Right cardiac atrium (tissue), 5 donors: Measurements from ENCODE around the gene DTX1. TPM values are rescaled to one million over a fixed set of nuclear protein-coding genes. Genes with fewer than 3 reads are reported as not detected.

ENCODE experiments used
- ATAC-seq, 2 donors: fragments of 200-7000 bp; cut with Tn5 transposase; one replicate each; pipeline versions ENCODE4 v1.8.0 to v1.9.1; 2020; ENCODE audit warnings: moderate library complexity in 2 of 2, mild to moderate bottlenecking in 1 of 2
- DNase-seq, 3 donors: peaks; one replicate each; pipeline ENCODE4 v3.0.0-alpha.2; 2020
- H3K27ac ChIP-seq: one replicate; pipeline ENCODE4 v1.5.1; 2013; ENCODE audit warnings: mild to moderate bottlenecking, low read length, control low read depth, moderate library complexity
- H3K27me3 ChIP-seq: one replicate; pipeline ENCODE4 v1.6.1; 2013; ENCODE audit not compliant: control insufficient read depth, insufficient read depth
- H3K4me1 ChIP-seq: one replicate; pipeline ENCODE4 v1.6.1; 2013; ENCODE audit warnings: low read length; ENCODE audit not compliant: control insufficient read depth, insufficient read depth
- H3K4me3 ChIP-seq: one replicate; pipeline ENCODE4 v1.5.1; 2013; ENCODE audit warnings: low read length, control low read depth
- H3K9me3 ChIP-seq: one replicate; pipeline ENCODE4 v1.6.1; 2013; ENCODE audit warnings: low read length; ENCODE audit not compliant: control insufficient read depth
- WGBS: extraction: QIAGEN DNeasy Blood & Tissue Kit; methylation state at CpG from one replicate; pipeline ENCODE4 v1.1.7; 2013; 5-methylcytosine and 5-hydroxymethylcytosine counted together
- intact Hi-C, 4 donors: fragments of 100-400 bp; cut with DNase I; formaldehyde crosslinking; loops; one replicate each; pipeline versions ENCODE4 v1.11.0 to v1.14.0; 2022 to 2023
- polyA plus RNA-seq: library from polyadenylated mRNA; stranded (reverse); fragments of 200-250 nt; gene quantifications from one replicate; pipeline ENCODE4 v1.2.3, GENCODE V29; 2013
- total RNA-seq, 4 donors: library from RNA; stranded (reverse); fragmentation: NEBNext Ultra II Directional; extraction: Animal tissue kit (Norgen Biotek cat#: 25700); gene quantifications; one replicate each; pipeline ENCODE4 v1.2.1, GENCODE V29; 2021
- donor health status: healthy with polysubstance abuse.
- donor health status: DM: no; HTN: yes; CAD: no.
- donor health status: DM: no; HTN: no; CAD: no.
- donor health status: DM: no; HTN: yes; CAD: no; lungs with severe emphysema.
- donor health status: DM: yes; HTN: yes; CAD: no.

Gene DTX1
- total and polyA plus RNA-seq, 5 donors = 1.2 to 4.9 (median 3.1) TPM

- ATAC-seq (peak; percentile 57 to 76), DNase-seq (peak; percentile 58 to 89 (median 87))
- intact Hi-C loops = no loop called here
- Histone ChIP-seq H3K27ac (peak overlapping the region; percentile 73), H3K9me3 (no peaks in the 10 kb centered on the region), H3K4me1 (peaks cover 2% of the 10 kb centered on the region), H3K27me3 (no peaks in the 10 kb centered on the region), H3K4me3 (no peak overlapping the region)
- 58% methylated on average over 21 of the region's 21 CpGs for WGBS
These were observed 14.9 kb downstream of the DTX1 start for GRCh38 chr12:113071135-113072112.

- peaks cover 2% of the 10 kb centered on the region for H3K4me1 ChIP-seq
- intact Hi-C loops = no loop called here
- no peak for DNase-seq
- no peaks in the 10 kb centered on the region for H3K9me3 ChIP-seq
- no peak overlapping the region for H3K4me3 ChIP-seq
- WGBS = 62% methylated on average over 3 of the region's 3 CpGs
- H3K27ac ChIP-seq = peak overlapping the region; percentile 19
- no peak for ATAC-seq
- H3K27me3 ChIP-seq = no peaks in the 10 kb centered on the region
These were observed 15.6 kb downstream of the DTX1 start for GRCh38 chr12:113072136-113072535.

DNA sequence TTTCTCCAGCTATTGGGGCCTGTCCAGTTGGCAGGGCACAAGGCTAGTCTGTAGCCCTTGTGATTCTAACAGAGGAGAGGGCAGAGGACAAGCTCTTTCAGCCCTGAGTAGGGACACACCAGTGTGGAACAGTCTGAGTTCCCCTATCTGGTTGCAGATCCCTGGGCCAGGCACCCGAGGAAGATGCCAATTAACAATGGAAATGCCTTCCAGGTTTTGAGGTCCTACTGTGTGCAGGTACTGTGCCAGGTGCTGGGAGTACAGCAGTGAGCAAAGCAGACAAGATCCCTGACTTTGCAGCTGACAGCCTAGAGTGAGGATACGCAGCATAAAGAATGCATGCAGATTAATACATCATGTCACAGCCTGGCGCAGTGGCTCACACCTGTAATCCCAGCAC lies 17.1 kb downstream of the DTX1 start:
- DNase-seq (no peak), ATAC-seq (no peak)
- H3K4me1 ChIP-seq = peaks cover 2% of the 10 kb centered on the region
- H3K27me3 ChIP-seq = no peaks in the 10 kb centered on the region
- intact Hi-C loops = no loop called here
- H3K4me3 ChIP-seq = no peak overlapping the region
- no peak overlapping the region for H3K27ac ChIP-seq
- no peaks in the 10 kb centered on the region for H3K9me3 ChIP-seq
- WGBS = 78% methylated on average over 3 of the region's 3 CpGs

DNA sequence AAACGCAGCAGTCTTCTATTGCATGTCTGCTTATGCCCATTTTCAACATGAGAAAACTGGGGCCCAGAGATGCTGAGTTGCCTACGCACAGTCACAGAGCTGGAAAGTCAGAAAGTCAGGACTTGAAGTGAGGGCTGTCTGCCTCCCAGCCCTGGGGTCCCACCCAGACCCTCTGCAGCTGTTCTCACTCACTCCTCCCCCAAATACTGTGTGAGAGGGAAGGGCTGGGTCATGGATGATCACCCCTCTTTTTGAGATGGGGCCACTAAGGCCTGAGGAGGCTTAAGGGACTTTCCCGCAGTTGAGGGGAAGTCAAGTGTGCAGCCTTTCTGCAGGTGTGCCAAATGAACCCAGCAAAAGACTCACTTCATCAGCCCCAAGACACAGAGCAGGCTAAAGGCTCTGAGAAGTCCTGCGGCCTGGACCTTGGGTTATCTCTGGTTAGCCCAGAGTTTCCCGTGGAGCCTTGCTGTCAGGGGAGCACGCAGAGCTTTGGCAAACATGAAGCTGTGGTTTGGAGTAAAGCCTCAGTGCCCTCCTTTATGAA lies 18.7 kb downstream of the DTX1 start:
- 74% methylated on average over 6 of the region's 6 CpGs for WGBS

GRCh38 chr12:113077057-113077858 lies 20.7 kb downstream of the DTX1 start:
- Histone ChIP-seq H3K27ac (no peak overlapping the region), H3K27me3 (no peaks in the 10 kb centered on the region), H3K4me3 (no peak overlapping the region), H3K4me1 (no peaks in the 10 kb centered on the region), H3K9me3 (no peaks in the 10 kb centered on the region)
- ATAC-seq = peak in 1 of 2 donors; percentile 12
- intact Hi-C loops = no loop called here
- DNase-seq = peak in 2 of 3 donors; percentile 33 to 37
- 46% methylated on average over 70 of the region's 70 CpGs for WGBS

More for the DNA sequence above, 18.7 kb downstream of the DTX1 start:
- DNase-seq (no peak), ATAC-seq (no peak)
- no peak overlapping the region for H3K4me3 ChIP-seq
- peaks cover 2% of the 10 kb centered on the region for H3K4me1 ChIP-seq
- H3K9me3 ChIP-seq = no peaks in the 10 kb centered on the region
- intact Hi-C loops = no loop called here
- H3K27ac ChIP-seq = no peak overlapping the region
- H3K27me3 ChIP-seq = no peaks in the 10 kb centered on the region

- no peak for ATAC-seq
These were observed 21.3 kb downstream of the DTX1 start for GRCh38 chr12:113077859-113078255.

DNA sequence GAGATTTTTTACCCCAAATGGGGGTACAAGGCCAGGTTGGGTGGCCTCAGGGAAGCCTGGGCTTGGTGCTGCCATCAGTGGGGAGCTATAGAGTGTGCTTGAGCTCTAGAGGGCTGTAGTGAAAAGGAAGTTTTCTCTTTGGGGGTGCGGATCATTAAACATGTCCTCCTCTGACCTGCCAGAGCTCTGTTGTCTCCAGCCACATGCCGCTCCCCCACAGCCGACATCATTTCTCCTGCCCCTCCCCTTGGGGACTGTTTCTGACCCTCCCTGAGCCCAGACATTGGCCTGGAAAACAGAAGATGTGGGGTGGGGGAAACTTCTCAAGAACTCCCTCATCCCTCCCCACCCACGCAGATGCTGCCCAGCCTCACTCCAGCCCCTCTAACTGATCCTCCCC lies 25.3 kb downstream of the DTX1 start:
- H3K27ac ChIP-seq = no peak overlapping the region
- H3K9me3 ChIP-seq = no peaks in the 10 kb centered on the region
- WGBS = 63% methylated on average over 4 of the region's 4 CpGs
- H3K4me3 ChIP-seq = no peak overlapping the region
- no peaks in the 10 kb centered on the region for H3K4me1 ChIP-seq
- intact Hi-C loops = no loop called here
- no peak for ATAC-seq
- DNase-seq = peak in 1 of 3 donors; percentile 40
- H3K27me3 ChIP-seq = no peaks in the 10 kb centered on the region

More at GRCh38 chr12:113077859-113078255, 21.3 kb downstream of the DTX1 start:
- intact Hi-C loops = no loop called here
- Histone ChIP-seq H3K9me3 (no peaks in the 10 kb centered on the region), H3K4me1 (no peaks in the 10 kb centered on the region), H3K27me3 (no peaks in the 10 kb centered on the region), H3K4me3 (no peak overlapping the region), H3K27ac (no peak overlapping the region)
- 43% methylated on average over 48 of the region's 48 CpGs for WGBS
- no peak for DNase-seq

DNA sequence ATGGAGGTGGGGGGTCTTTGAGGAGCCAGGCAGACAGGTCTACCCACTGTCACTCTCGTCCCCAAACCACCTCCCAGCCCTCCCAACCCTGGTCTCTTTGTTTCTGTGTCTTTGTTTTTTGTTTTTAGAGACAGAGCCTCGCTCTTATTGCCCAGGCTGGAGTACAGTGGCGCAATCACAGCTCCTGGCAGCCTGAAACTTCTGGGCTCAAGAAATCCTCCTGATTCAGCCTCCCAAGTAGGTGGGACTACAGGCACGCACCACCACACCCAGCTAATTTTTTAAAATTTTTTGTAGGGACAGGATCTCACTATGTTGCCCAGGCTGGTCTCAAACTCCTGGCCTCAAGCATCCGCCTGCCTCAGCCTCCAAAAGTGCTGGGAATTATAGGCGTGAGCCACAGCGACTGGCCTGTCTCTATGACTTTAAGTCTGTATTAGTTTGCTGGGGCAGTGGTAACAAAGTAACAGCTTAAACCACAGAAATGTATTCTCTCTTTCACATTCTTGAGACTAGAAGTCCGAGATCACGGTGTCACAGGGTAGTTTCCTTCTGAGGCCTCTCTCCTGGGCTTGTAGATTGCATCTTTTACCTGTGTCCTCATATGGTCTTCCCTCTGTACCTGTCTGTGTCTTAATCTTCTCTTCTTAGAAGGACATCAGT lies 26.1 kb downstream of the DTX1 start:
- H3K27me3 ChIP-seq = no peaks in the 10 kb centered on the region
- no peaks in the 10 kb centered on the region for H3K9me3 ChIP-seq
- no peaks in the 10 kb centered on the region for H3K4me1 ChIP-seq
- intact Hi-C loops = no loop called here
- H3K4me3 ChIP-seq = no peak overlapping the region
- H3K27ac ChIP-seq = no peak overlapping the region
- 90% methylated on average over 9 of the region's 9 CpGs for WGBS
- DNase-seq (no peak), ATAC-seq (no peak)

GRCh38 chr12:113083863-113084435 lies 27.4 kb downstream of the DTX1 start:
- peak in 1 of 2 donors; percentile 85 for ATAC-seq
- Histone ChIP-seq H3K27me3 (no peaks in the 10 kb centered on the region), H3K9me3 (no peaks in the 10 kb centered on the region), H3K27ac (no peak overlapping the region), H3K4me1 (no peaks in the 10 kb centered on the region), H3K4me3 (no peak overlapping the region)
- DNase-seq = peak; percentile 73 to 80 (median 76)
- intact Hi-C loops = no loop called here
- WGBS = 62% methylated on average over 11 of the region's 11 CpGs
